GM20000 (cell line): Measurements from ENCODE around the gene KRTAP1-3.
"Not testable (repeated sequence)": the region's sequence is repeated elsewhere in the genome, so short reads cannot be mapped to it uniquely, and the experiment has no call there.

ENCODE experiments used
- DNase-seq: peaks from one replicate; pipeline ENCODE4 v3.0.0; 2012; ENCODE audit warnings: low spot score
- TF ChIP-seq, protein P1 (sequence below): IDR thresholded peaks from 2 replicates; pipeline ENCODE4 v1.5.1; 2012; ENCODE audit warnings: mild to moderate bottlenecking, control low read depth; ENCODE audit errors: extremely low read depth, missing control alignments

Gene KRTAP1-3

DNA sequence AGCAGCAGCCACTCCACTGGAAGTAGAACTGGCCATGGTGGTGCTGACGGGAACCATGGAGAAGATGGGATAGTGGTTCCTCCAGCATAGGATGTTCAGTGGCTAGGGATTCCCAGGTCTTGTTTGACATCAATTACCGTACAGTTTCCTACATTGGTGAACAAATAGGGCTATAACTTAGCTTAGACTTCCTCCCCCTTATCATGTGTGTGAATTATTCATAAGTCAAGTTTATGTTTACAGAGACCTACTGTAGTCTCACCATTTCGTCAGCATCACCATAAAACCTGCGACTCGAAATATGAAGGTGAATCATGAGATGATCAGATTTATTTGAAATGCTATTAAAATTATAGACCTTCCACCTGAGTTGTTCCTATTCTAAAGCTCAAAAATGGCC, 24.1 kb upstream of the KRTAP1-3 start:
- DNase-seq: no peak
- TF ChIP-seq, protein P1, sequence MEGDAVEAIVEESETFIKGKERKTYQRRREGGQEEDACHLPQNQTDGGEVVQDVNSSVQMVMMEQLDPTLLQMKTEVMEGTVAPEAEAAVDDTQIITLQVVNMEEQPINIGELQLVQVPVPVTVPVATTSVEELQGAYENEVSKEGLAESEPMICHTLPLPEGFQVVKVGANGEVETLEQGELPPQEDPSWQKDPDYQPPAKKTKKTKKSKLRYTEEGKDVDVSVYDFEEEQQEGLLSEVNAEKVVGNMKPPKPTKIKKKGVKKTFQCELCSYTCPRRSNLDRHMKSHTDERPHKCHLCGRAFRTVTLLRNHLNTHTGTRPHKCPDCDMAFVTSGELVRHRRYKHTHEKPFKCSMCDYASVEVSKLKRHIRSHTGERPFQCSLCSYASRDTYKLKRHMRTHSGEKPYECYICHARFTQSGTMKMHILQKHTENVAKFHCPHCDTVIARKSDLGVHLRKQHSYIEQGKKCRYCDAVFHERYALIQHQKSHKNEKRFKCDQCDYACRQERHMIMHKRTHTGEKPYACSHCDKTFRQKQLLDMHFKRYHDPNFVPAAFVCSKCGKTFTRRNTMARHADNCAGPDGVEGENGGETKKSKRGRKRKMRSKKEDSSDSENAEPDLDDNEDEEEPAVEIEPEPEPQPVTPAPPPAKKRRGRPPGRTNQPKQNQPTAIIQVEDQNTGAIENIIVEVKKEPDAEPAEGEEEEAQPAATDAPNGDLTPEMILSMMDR: no peak

DNA sequence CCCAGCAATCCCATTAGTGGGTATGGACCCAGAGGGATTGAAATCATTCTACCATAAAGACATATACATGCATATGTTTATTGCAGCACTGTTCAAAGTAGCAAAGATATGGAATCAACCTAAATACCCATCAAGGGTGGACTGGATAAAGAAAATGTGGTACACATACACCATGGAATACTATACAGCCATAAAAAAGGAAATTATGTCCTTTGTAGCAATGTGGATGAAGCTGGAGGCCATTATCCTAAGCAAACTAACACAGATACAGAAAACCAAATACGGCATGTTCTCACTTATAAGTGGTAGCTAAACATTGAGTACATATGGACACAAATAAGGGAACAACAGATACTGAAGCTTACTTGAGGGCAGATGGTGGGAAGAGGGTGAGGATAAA, 22.9 kb upstream of the KRTAP1-3 start:
- DNase-seq: no peak
- TF ChIP-seq, protein P1: no peak

DNA sequence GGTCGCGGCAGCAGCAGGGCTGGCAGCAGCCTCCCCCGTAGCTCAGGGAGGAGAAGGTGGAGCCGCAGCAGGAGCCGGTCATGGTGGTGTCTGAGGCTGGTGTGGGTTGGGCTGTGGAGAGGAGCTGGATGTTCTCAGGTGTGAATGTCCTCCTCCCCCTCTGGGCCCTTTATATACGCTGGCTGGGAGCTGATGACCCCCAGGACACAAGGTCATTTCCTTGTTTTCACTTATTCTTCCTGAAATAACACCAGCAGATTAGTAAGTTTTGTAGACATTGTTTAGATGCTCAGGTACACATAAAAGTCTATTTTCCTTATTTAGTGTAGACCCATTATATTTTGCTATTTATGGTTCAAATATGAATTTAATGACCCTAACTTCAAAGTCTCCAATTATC, 20.5 kb upstream of the KRTAP1-3 start, which contains the start of gene KRTAP2-2:
Gene KRTAP2-2, minus strand, starts transcription at position 101 of the 400 bp plus-strand sequence. Its CDS starts 19 bp downstream, at position 82.
- DNase-seq: not testable (repeated sequence)

DNA sequence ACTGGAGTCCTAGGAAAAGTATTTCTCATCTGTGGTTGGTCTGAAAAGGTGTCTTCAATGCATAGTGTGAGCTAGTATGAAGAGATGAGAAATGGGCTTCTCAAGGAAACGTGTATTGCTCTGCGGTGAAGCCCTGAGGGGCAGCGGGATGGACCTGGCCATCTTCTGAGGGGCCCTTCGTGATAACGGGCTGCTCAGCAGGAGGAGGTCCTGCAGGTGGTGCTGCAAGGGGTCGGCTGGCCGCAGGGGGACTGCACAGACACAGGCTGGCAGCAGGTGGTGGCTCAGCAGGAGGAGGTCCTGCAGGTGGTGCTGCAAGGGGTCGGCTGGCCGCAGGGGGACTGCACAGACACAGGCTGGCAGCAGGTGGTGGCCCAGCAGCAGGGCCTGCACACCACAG, 19.9 kb upstream of the KRTAP1-3 start:
- not testable (repeated sequence) for DNase-seq

DNA sequence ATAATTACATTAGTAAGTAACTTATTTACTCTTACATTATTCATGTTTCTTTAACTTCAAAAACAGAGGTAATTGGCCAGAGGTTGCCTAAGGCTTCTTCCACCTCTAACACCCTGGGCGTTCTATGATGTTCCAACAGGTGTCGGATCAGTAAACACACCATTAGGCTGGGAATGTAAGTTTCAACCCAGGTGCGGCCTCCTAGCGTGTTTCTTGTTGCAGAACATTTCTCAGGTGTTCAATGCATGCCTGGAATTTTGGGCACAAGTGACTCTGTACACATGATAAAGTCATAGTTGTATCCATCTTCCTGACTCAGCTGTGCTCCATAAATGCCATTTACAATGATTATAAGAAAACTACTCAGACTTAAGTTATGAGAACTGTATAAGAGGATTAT, 19.4 kb upstream of the KRTAP1-3 start:
- TF ChIP-seq, protein P1: no peak
- no peak for DNase-seq

DNA sequence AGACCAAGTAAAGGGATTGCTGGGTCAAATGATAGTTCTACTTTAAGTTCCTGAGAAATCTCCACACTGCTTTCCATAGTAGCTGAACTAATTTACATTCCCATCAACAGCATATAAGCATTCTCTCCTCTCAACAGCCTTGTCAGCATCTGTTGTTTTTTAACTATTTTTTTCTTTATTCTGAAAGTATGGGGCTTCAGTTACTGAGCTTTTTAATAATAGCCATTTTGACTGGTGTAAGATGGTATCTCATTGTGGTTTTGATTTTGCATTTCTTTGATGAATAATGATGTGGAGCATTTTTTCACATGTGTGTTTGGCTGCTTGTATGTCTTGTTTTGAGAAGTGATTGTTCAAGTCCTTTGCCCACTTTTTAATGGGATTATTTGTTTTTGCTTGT, 17.9 kb upstream of the KRTAP1-3 start:
- DNase-seq: no peak
- TF ChIP-seq, protein P1: no peak

DNA sequence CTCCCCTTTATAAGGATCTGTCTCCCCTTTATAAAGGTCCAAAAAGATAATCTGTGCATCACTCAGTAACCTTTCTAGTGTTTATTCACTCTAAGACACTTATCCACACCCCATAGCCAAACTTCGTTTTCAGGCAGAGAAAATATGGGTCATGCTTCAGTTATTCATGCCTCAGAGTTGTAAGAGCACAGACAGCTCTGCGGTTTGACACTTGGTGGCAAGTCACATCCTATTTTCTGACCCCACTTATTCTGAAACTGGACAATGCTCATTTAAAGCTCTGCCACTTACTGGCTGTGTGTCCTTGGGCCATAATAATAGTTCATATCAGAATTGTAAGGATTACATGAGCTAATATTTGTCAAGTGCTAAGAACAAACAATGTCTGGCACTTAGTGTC, 14.4 kb upstream of the KRTAP1-3 start:
- TF ChIP-seq, protein P1: no peak
- DNase-seq: no peak

DNA sequence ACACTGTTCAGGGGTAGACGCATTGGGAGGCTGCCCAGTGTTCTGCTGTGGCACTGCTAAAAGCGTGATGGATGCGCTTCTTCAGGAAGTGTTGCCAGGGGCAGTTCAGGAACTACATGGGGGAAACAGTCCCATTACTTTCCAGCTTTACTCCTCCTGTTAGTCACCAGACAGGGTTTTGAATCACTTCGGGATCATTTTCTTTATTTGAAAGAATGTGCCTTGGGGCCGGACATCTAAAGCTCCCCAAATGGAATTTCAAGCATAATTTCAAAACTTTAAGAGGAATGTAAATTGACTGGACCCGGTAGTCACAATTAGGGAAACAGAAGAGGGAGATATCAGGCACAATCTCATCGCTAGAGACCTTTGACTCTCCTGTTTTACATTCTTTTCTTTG, 13.8 kb upstream of the KRTAP1-3 start:
- no peak for DNase-seq
- TF ChIP-seq, protein P1: no peak

DNA sequence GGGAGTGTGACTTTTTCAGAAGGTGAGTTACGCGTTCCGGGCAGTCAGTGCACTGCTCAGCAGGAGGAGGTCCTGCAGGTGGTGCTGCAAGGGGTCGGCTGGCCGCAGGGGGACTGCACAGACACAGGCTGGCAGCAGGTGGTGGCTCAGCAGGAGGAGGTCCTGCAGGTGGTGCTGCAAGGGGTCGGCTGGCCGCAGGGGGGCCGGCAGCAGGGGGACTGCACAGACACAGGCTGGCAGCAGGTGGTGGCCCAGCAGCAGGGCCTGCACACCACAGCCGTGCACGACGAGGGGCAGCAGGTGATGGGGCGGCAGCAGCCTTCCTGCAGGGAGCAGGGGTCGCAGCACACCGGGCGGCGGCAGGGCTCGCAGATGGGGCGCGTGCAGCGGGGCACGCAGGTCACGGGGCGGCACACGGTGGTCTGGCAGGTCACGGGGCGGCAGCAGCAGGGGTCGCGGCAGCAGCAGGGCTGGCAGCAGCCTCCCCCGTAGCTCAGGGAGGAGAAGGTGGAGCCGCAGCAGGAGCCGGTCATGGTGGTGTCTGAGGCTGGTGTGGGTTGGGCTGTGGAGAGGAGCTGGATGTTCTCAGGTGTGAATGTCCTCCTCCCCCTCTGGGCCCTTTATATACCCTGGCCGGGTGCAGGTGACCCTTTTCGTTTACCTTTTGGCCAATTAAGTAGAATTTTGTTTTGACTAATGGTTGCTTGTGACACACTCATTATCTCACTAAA, 12.2 kb upstream of the KRTAP1-3 start, which contains the start of gene KRTAP2-1:
Gene KRTAP2-1, minus strand, starts transcription at position 582 of the 731 bp plus-strand sequence. Its CDS starts 49 bp downstream, at position 533.
- DNase-seq: not testable (repeated sequence)
